Ascending aorta (tissue), 2 donors: ENCODE data around the gene C19orf47. TPM values are rescaled to one million over a fixed set of nuclear protein-coding genes. Genes with fewer than 3 reads are reported as not detected.

Experiments
- DNase-seq, 2 donors: peaks; one replicate each; pipeline ENCODE4 v3.0.0-alpha.2; 2019; ENCODE audit warnings: low spot score in 2 of 2
- H3K27ac ChIP-seq, 2 donors: fragments of 200-600 bp; sonication (generic); one replicate each; pipeline ENCODE4 v1.5.1; 2016 to 2017; ENCODE audit warnings: mild to moderate bottlenecking in 1 of 2
- H3K27me3 ChIP-seq: fragments of 200-600 bp; sonication (generic); one replicate; pipeline ENCODE4 v1.5.1; 2017
- H3K36me3 ChIP-seq, 2 donors: fragments of 200-600 bp; sonication (generic); one replicate each; pipeline ENCODE4 v1.5.1; 2016
- H3K4me1 ChIP-seq, 2 donors: fragments of 200-600 bp; sonication (generic); one replicate each; pipeline ENCODE4 v1.5.1; 2016 to 2017; ENCODE audit warnings: mild to moderate bottlenecking in 1 of 2
- H3K4me3 ChIP-seq, 2 donors: fragments of 200-600 bp; sonication (generic); one replicate each; pipeline ENCODE4 v1.5.1; 2016 to 2017; ENCODE audit warnings: mild to moderate bottlenecking in 1 of 2
- H3K9me3 ChIP-seq, 2 donors: fragments of 200-600 bp; sonication (generic); one replicate each; pipeline ENCODE4 v1.5.1; 2016
- CTCF ChIP-seq, 3 experiments: fragments of 200-600 bp in 2 of 3; fragments of 450-650 bp in 1 of 3; sonication (generic) in 2 of 3; IDR thresholded peaks; one replicate each; pipeline ENCODE4 v1.5.1; 2016 to 2019; ENCODE audit warnings: antibody characterized with exemption in 3 of 3, mild to moderate bottlenecking in 1 of 3, moderate library complexity in 1 of 3
- intact Hi-C: fragments of 100-400 bp; cut with DNase I; formaldehyde crosslinking; loops from one replicate; pipeline ENCODE4 v1.15.1; 2023
- total RNA-seq: library from RNA; depleted of rRNA; stranded (reverse); fragments of >200 nt; gene quantifications from one replicate; pipeline ENCODE4 v1.1.0, GENCODE V29; 2016

C19orf47 gene
- total RNA-seq, 1 donor from 2014 or later: 10.4 TPM

- Histone ChIP-seq H3K36me3 (no peaks in the 10 kb centered on the region), H3K4me1 (no peaks in the 10 kb centered on the region), H3K27ac (no peak overlapping the region), H3K27me3 (no peaks in the 10 kb centered on the region), H3K9me3 (no peaks in the 10 kb centered on the region), H3K4me3 (no peak overlapping the region)
- no peak for DNase-seq
- no peak for TF ChIP-seq CTCF (IDR thresholded peaks at IDR 0.05)
- intact Hi-C loops: no loop called here
These were observed 46.0 kb upstream of the C19orf47 start for GRCh38 chr19:40393894-40394815.

- H3K27ac ChIP-seq: no peak overlapping the region
- no peaks in the 10 kb centered on the region for H3K36me3 ChIP-seq
- intact Hi-C loops: no loop called here
- peak in 1 of 3 experiments; percentile 12 for TF ChIP-seq CTCF (IDR thresholded peaks at IDR 0.05)
- no peak overlapping the region for H3K4me3 ChIP-seq
- no peak for DNase-seq
- H3K9me3 ChIP-seq: no peaks in the 10 kb centered on the region
- H3K4me1 ChIP-seq: no peaks in the 10 kb centered on the region
- H3K27me3 ChIP-seq: no peaks in the 10 kb centered on the region
These were observed 44.8 kb upstream of the C19orf47 start for GRCh38 chr19:40392894-40393517.

- Histone ChIP-seq H3K27me3 (no peaks in the 10 kb centered on the region), H3K36me3 (no peaks in the 10 kb centered on the region), H3K4me3 (no peak overlapping the region), H3K27ac (no peak overlapping the region), H3K4me1 (no peaks in the 10 kb centered on the region), H3K9me3 (no peaks in the 10 kb centered on the region)
- no peak for DNase-seq
- no peak for TF ChIP-seq CTCF (IDR thresholded peaks at IDR 0.05)
- intact Hi-C loops: no loop called here
These were observed 43.9 kb upstream of the C19orf47 start for GRCh38 chr19:40392123-40392522.

DNA sequence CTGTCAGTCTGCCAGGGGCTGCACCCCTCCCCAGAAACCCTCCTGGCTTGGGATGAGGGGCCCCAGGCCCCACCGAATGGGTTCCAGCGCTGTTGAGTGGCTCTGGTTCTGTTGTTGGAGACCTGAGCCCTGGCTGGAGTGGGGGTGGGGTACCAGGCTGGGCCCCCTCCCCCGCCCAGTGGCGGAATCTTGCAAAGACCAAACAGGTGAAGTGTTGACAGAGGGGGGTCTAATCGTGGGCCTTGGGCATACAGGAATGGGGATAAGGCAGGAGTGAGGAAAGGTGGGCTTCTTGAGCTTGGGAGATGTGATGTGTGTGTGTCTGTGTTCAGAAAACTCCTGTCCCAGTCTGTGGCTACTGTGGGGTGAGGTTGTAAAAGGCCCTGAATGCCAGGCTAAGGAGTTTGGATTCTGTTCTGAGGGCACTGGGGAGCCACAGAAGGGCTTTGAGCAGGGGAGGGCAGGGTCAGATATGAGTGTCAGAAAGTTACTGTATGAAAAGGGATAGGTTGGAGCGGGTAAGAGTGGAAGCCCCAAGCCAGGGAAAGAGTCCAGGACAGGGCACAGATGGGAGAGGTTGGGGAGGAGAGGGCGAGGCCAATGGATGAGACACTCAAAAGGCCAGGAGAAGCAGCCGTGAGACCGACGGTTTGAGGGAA is 42.0 kb upstream of the C19orf47 start, which contains the start of gene HIPK4:
Gene HIPK4, minus strand, starts transcription at position 98 of the 659 bp plus-strand sequence. CDS start 279 bp downstream, outside the sequence.
- H3K9me3 ChIP-seq: no peaks in the 10 kb centered on the region
- H3K27me3 ChIP-seq: no peaks in the 10 kb centered on the region
- no peaks in the 10 kb centered on the region for H3K36me3 ChIP-seq
- intact Hi-C loops: no loop called here
- DNase-seq: no peak
- H3K27ac ChIP-seq: no peak within 1 kb of the TSS
- no peaks in the 10 kb centered on the region for H3K4me1 ChIP-seq
- TF ChIP-seq CTCF (IDR thresholded peaks at IDR 0.05): no peak
- no peak within 1 kb of the TSS for H3K4me3 ChIP-seq

DNA sequence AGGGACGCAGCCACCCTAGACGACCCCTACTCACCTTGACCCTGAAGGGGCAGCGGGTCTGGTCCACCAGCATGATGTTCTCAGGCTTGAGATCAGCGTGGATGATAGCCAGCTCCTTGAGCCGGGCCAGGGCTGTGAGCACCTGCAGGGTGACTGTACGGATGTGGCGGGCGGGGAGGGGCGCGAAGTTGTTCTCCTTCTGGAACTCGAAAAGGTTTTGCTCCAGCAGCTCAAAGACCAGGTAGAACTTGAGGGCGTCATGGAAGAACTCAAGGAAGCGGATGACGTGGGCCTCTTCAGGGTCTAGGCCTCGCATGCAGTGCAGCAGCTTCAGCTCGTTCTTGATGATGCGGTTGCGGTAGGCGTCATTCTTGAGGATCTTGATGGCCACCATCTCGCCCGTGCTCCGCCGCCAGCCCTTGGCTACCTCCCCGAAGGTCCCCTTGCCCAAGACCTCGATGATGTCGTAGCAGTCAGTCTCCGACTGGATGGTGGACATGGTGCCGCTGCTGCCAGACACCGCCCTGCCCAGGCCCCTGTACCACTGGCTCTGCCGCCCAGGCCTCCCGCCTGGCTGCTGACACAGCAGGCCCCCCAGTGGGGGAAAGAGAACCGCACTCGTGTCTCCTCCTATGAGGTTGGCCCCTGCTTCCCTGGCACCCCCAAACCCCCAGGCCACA is 41.3 kb upstream of the C19orf47 start:
- intact Hi-C loops: no loop called here
- no peaks in the 10 kb centered on the region for H3K4me1 ChIP-seq
- H3K27ac ChIP-seq: no peak overlapping the region
- DNase-seq: no peak
- no peaks in the 10 kb centered on the region for H3K27me3 ChIP-seq
- H3K36me3 ChIP-seq: no peaks in the 10 kb centered on the region
- TF ChIP-seq CTCF (IDR thresholded peaks at IDR 0.05): no peak
- no peak overlapping the region for H3K4me3 ChIP-seq
- H3K9me3 ChIP-seq: no peaks in the 10 kb centered on the region
